Caco-2 (cell line): ENCODE measurements around the gene BTBD9. TPM values are rescaled to one million over a fixed set of nuclear protein-coding genes. Genes with fewer than 3 reads are reported as not detected.

Source experiments
- BruUV-seq: library from RNA; stranded (reverse); fragments of 400-500 nt; replicated peaks from 2 replicates; lab custom pipeline; 2021; lab: Mats Ljungman, UMichigan
- CTCF ChIA-PET: fragments of 300-600 bp; sonication (Branson Sonifier 250); formaldehyde crosslinking; loops from one replicate; lab custom pipeline; 2022; ENCODE audit warnings: antibody characterized with exemption; lab: Charles Lee
- POLR2A ChIA-PET: fragments of 300-600 bp; sonication (Branson Sonifier 250); formaldehyde crosslinking; loops from one replicate; lab custom pipeline; 2022; ENCODE audit warnings: antibody characterized with exemption; lab: Charles Lee
- DNase-seq, 2 experiments: peaks; one replicate each; pipeline versions ENCODE4 v3.0.0 to v3.0.0-alpha.2; 2020 to 2022
- H3K27me3 ChIP-seq: replicated peaks from 2 replicates; pipeline ENCODE4 v1.6.0; 2011; ENCODE audit warnings: low read length; ENCODE audit not compliant: control insufficient read depth, insufficient read depth
- H3K36me3 ChIP-seq: 2 replicates; pipeline ENCODE4 v1.5.1; 2011; ENCODE audit warnings: low read length; ENCODE audit not compliant: control insufficient read depth, insufficient read depth
- H3K4me1 ChIP-seq: fragments of 250-450 bp; sonication (Bioruptor Pico); 2 replicates; pipeline ENCODE4 v1.5.1; 2020; ENCODE audit warnings: mild to moderate bottlenecking
- H3K4me3 ChIP-seq: 2 replicates; pipeline ENCODE4 v1.5.1; 2011; ENCODE audit warnings: low read depth, mild to moderate bottlenecking, control low read depth, low read length
- H3K9me3 ChIP-seq: fragments of 250-450 bp; sonication (Bioruptor Pico); 2 replicates; pipeline ENCODE4 v1.5.1; 2020; ENCODE audit warnings: mild to moderate bottlenecking, moderate library complexity
- H3K27ac Mint-ChIP-seq: one replicate; pipeline ENCODE4 v1.8.0; 2022; ENCODE audit warnings: mixed read lengths; ENCODE audit not compliant: unreplicated experiment
- H3K27me3 Mint-ChIP-seq: one replicate; pipeline ENCODE4 v1.8.0; 2022; ENCODE audit warnings: mixed read lengths; ENCODE audit not compliant: insufficient read depth, unreplicated experiment
- H3K36me3 Mint-ChIP-seq: one replicate; pipeline ENCODE4 v1.8.0; 2022; ENCODE audit warnings: mild to moderate bottlenecking, mixed read lengths; ENCODE audit not compliant: insufficient read depth, unreplicated experiment
- H3K4me1 Mint-ChIP-seq: one replicate; pipeline ENCODE4 v1.8.0; 2022; ENCODE audit warnings: low read depth, mixed read lengths; ENCODE audit not compliant: unreplicated experiment
- H3K4me3 Mint-ChIP-seq: one replicate; pipeline ENCODE4 v1.8.0; 2022; ENCODE audit warnings: mild to moderate bottlenecking, moderate library complexity, mixed read lengths; ENCODE audit not compliant: unreplicated experiment
- H3K9me3 Mint-ChIP-seq: one replicate; pipeline ENCODE4 v1.8.0; 2022; ENCODE audit warnings: mixed read lengths; ENCODE audit not compliant: unreplicated experiment
- intact Hi-C: fragments of 100-400 bp; cut with micrococcal nuclease; formaldehyde crosslinking; loops from one replicate; pipeline ENCODE4 v1.10.0; 2022; ENCODE audit not compliant: unreplicated experiment
- total RNA-seq: library from RNA; stranded (reverse); gene quantifications from 2 replicates; pipeline ENCODE4 v1.2.3, GENCODE V29; 2022
- TF ChIP-seq, protein P1 (sequence below), 2 experiments: fragments of 200-600 bp in 1 of 2; IDR thresholded peaks; 1 replicate in 1 of 2; 2 replicates in 1 of 2; pipeline versions ENCODE4 v1.5.1 to v1.8.0; 2011 to 2022; ENCODE audit warnings: antibody characterized with exemption in 1 of 2, control low read depth in 1 of 2, inconsistent platforms in 1 of 2, low read depth in 1 of 2, low read length in 1 of 2, mild to moderate bottlenecking in 1 of 2, moderate library complexity in 1 of 2; ENCODE audit not compliant: insufficient read depth in 1 of 2, severe bottlenecking in 1 of 2, unreplicated experiment in 1 of 2

BTBD9 gene
- total RNA-seq, 1 experiment from 2014 or later: 19.6 TPM

- Histone ChIP-seq H3K9me3 (no peaks in the 10 kb centered on the region), H3K4me1 (peaks cover 14% of the 10 kb centered on the region), H3K27me3 (no peaks in the 10 kb centered on the region), H3K4me3 (no peak overlapping the region), H3K36me3 (no peaks in the 10 kb centered on the region)
- peaks cover 14% of the 10 kb centered on the region for H3K4me1 Mint-ChIP-seq
- DNase-seq: no peak
- no peaks in the 10 kb centered on the region for H3K27me3 Mint-ChIP-seq
- BruUV-seq: no TSS peak
- ChIA-PET CTCF (no interaction called here), POLR2A (no interaction called here)
- intact Hi-C loops: no loop called here
- TF ChIP-seq, protein P1, sequence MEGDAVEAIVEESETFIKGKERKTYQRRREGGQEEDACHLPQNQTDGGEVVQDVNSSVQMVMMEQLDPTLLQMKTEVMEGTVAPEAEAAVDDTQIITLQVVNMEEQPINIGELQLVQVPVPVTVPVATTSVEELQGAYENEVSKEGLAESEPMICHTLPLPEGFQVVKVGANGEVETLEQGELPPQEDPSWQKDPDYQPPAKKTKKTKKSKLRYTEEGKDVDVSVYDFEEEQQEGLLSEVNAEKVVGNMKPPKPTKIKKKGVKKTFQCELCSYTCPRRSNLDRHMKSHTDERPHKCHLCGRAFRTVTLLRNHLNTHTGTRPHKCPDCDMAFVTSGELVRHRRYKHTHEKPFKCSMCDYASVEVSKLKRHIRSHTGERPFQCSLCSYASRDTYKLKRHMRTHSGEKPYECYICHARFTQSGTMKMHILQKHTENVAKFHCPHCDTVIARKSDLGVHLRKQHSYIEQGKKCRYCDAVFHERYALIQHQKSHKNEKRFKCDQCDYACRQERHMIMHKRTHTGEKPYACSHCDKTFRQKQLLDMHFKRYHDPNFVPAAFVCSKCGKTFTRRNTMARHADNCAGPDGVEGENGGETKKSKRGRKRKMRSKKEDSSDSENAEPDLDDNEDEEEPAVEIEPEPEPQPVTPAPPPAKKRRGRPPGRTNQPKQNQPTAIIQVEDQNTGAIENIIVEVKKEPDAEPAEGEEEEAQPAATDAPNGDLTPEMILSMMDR (IDR thresholded peaks at IDR 0.05; ENCODE audit: insufficient read depth in 1 of 2, low read depth in 1 of 2, low read length in 1 of 2, severe bottlenecking in 1 of 2, unreplicated experiment in 1 of 2): no peak
- no peak overlapping the region for H3K27ac Mint-ChIP-seq
- no peaks in the 10 kb centered on the region for H3K9me3 Mint-ChIP-seq
- H3K36me3 Mint-ChIP-seq: no peaks in the 10 kb centered on the region
- H3K4me3 Mint-ChIP-seq: no peak overlapping the region
These were observed 252.3 kb downstream of the BTBD9 start for GRCh38 chr6:38387461-38387860.

GRCh38 chr6:38378801-38379200, 260.9 kb downstream of the BTBD9 start:
- POLR2A ChIA-PET: no interaction called here
- no peaks in the 10 kb centered on the region for H3K36me3 ChIP-seq
- no peaks in the 10 kb centered on the region for H3K9me3 ChIP-seq
- TF ChIP-seq, protein P1 (IDR thresholded peaks at IDR 0.05; ENCODE audit: insufficient read depth in 1 of 2, low read depth in 1 of 2, low read length in 1 of 2, severe bottlenecking in 1 of 2, unreplicated experiment in 1 of 2): no peak
- CTCF ChIA-PET: no interaction called here
- no peaks in the 10 kb centered on the region for H3K9me3 Mint-ChIP-seq
- no peaks in the 10 kb centered on the region for H3K4me1 ChIP-seq
- H3K36me3 Mint-ChIP-seq: no peaks in the 10 kb centered on the region
- no peak for DNase-seq
- no peak overlapping the region for H3K27ac Mint-ChIP-seq
- no peak overlapping the region for H3K4me3 ChIP-seq
- H3K27me3 ChIP-seq: no peaks in the 10 kb centered on the region
- no peak overlapping the region for H3K4me3 Mint-ChIP-seq
- no peaks in the 10 kb centered on the region for H3K4me1 Mint-ChIP-seq
- no TSS peak for BruUV-seq
- no peaks in the 10 kb centered on the region for H3K27me3 Mint-ChIP-seq
- intact Hi-C loops: no loop called here

- H3K27ac Mint-ChIP-seq: no peak overlapping the region
- no peaks in the 10 kb centered on the region for H3K4me1 ChIP-seq
- no peaks in the 10 kb centered on the region for H3K9me3 Mint-ChIP-seq
- BruUV-seq: no TSS peak
- TF ChIP-seq, protein P1 (IDR thresholded peaks at IDR 0.05; ENCODE audit: insufficient read depth in 1 of 2, low read depth in 1 of 2, low read length in 1 of 2, severe bottlenecking in 1 of 2, unreplicated experiment in 1 of 2): no peak
- no peak overlapping the region for H3K4me3 ChIP-seq
- POLR2A ChIA-PET: no interaction called here
- no peak for DNase-seq
- H3K27me3 Mint-ChIP-seq: no peaks in the 10 kb centered on the region
- H3K36me3 Mint-ChIP-seq: no peaks in the 10 kb centered on the region
- no peaks in the 10 kb centered on the region for H3K36me3 ChIP-seq
- no peaks in the 10 kb centered on the region for H3K27me3 ChIP-seq
- no peaks in the 10 kb centered on the region for H3K4me1 Mint-ChIP-seq
- intact Hi-C loops: no loop called here
- CTCF ChIA-PET: no interaction called here
- no peaks in the 10 kb centered on the region for H3K9me3 ChIP-seq
- H3K4me3 Mint-ChIP-seq: no peak overlapping the region
These were observed 263.8 kb downstream of the BTBD9 start for GRCh38 chr6:38375937-38376336.
